HCT116 (cell line): ENCODE results near the gene LRP1B.

Experiments used
- EZH2phosphoT487 ChIP-seq: fragments of 200-600 bp; IDR thresholded peaks from 2 replicates; pipeline ENCODE4 v1.6.1; 2018; ENCODE audit warnings: antibody characterized with exemption, borderline replicate concordance
- POLR2A ChIP-seq: IDR thresholded peaks from 2 replicates; pipeline ENCODE4 v1.7.0; 2011; ENCODE audit warnings: borderline replicate concordance; ENCODE audit not compliant: insufficient read depth, insufficient read length; ENCODE audit errors: extremely low read depth
- POLR2AphosphoS5 ChIP-seq: IDR thresholded peaks from 2 replicates; pipeline ENCODE4 v1.6.1; 2011; ENCODE audit warnings: mild to moderate bottlenecking, low read depth, low read length, moderate library complexity
- TF ChIP-seq, protein P1 (sequence below): IDR thresholded peaks from 2 replicates; pipeline ENCODE4 v1.6.1; 2012
- TF ChIP-seq, protein P2 (sequence below), 3 experiments: fragments of 200-600 bp in 1 of 3; sonication (generic) in 1 of 3; IDR thresholded peaks in 2 of 3; conservative IDR thresholded peaks in 1 of 3; 2 replicates each; pipeline ENCODE4 v1.5.1; 2012 to 2017; ENCODE audit warnings: low read depth in 2 of 3, low read length in 2 of 3, antibody characterized with exemption in 1 of 3, borderline replicate concordance in 1 of 3, control low read depth in 1 of 3, mild to moderate bottlenecking in 1 of 3, mixed read lengths in 1 of 3, mixed run types in 1 of 3, moderate library complexity in 1 of 3; ENCODE audit not compliant: insufficient read depth in 1 of 3

DNA sequence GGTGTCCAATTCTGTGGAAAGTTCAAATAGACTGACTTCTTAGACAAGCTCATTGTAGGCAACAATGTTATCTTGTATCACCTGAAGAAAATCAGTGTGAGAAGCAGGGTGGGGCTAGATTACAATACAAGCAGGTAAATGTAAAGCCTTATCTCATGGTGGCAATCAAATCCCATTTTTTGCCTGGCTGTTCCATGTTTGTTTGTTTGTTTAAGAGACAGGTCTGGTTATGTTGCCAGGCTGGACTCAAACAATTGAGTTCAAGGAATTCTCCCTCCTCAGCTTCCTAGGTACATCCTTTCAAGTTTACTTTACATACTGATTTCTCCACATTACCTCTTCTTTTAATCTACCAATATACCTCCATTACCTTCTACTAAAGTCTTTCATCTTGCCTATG is 464.6 kb downstream of the LRP1B start:
- no peak for TF ChIP-seq POLR2AphosphoS5
- TF ChIP-seq, protein P1, sequence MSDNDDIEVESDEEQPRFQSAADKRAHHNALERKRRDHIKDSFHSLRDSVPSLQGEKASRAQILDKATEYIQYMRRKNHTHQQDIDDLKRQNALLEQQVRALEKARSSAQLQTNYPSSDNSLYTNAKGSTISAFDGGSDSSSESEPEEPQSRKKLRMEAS = no peak
- no peak for TF ChIP-seq POLR2A
- TF ChIP-seq, protein P2, sequence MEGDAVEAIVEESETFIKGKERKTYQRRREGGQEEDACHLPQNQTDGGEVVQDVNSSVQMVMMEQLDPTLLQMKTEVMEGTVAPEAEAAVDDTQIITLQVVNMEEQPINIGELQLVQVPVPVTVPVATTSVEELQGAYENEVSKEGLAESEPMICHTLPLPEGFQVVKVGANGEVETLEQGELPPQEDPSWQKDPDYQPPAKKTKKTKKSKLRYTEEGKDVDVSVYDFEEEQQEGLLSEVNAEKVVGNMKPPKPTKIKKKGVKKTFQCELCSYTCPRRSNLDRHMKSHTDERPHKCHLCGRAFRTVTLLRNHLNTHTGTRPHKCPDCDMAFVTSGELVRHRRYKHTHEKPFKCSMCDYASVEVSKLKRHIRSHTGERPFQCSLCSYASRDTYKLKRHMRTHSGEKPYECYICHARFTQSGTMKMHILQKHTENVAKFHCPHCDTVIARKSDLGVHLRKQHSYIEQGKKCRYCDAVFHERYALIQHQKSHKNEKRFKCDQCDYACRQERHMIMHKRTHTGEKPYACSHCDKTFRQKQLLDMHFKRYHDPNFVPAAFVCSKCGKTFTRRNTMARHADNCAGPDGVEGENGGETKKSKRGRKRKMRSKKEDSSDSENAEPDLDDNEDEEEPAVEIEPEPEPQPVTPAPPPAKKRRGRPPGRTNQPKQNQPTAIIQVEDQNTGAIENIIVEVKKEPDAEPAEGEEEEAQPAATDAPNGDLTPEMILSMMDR (IDR thresholded peaks at IDR 0.05 in 2 of 3, conservative IDR thresholded peaks at IDR 0.05 in 1 of 3; ENCODE audit: borderline replicate concordance in 1 of 3, insufficient read depth in 1 of 3, low read depth in 2 of 3, low read length in 2 of 3) = no peak
- no peak for TF ChIP-seq EZH2phosphoT487
